PC-9 (cell line): ENCODE results near the gene SEMA4B. TPM values are rescaled to one million over a fixed set of nuclear protein-coding genes. Genes with fewer than 3 reads are reported as not detected.

Experiments used
- BruUV-seq: library from RNA; stranded (reverse); fragments of 400-500 nt; replicated peaks from 2 replicates; lab custom pipeline; 2021; lab: Mats Ljungman, UMichigan
- CTCF ChIA-PET: fragments of 300-600 bp; sonication (Branson Sonifier 250); formaldehyde crosslinking; loops from one replicate; lab custom pipeline; 2022; ENCODE audit warnings: antibody characterized with exemption; lab: Charles Lee
- POLR2A ChIA-PET: fragments of 300-600 bp; sonication (Branson Sonifier 250); formaldehyde crosslinking; loops from one replicate; lab custom pipeline; 2022; ENCODE audit warnings: antibody characterized with exemption; ENCODE audit not compliant: unreplicated experiment; lab: Charles Lee
- DNase-seq, 2 experiments: peaks; one replicate each; pipeline versions ENCODE4 v3.0.0 to v3.0.0-alpha.2; 2015 to 2022; ENCODE audit warnings: mixed read lengths in 1 of 2
- H2AFZ ChIP-seq: fragments of 200-600 bp; sonication (generic); 2 replicates; pipeline ENCODE4 v1.8.1; 2017; ENCODE audit warnings: antibody characterized with exemption
- H3F3A ChIP-seq: fragments of 200-600 bp; sonication (generic); 2 replicates; pipeline ENCODE4 v1.8.1; 2017; ENCODE audit warnings: antibody characterized with exemption, mild to moderate bottlenecking, low read depth; ENCODE audit not compliant: insufficient read depth
- H3K27ac ChIP-seq: fragments of 200-600 bp; sonication (generic); 2 replicates; pipeline ENCODE4 v1.6.1; 2016; ENCODE audit warnings: mixed run types
- H3K27me3 ChIP-seq: fragments of 200-600 bp; sonication (generic); 2 replicates; pipeline ENCODE4 v1.6.1; 2016; ENCODE audit warnings: low read depth, mixed run types; ENCODE audit not compliant: insufficient read depth
- H3K36me3 ChIP-seq: fragments of 200-600 bp; sonication (generic); 2 replicates; pipeline ENCODE4 v1.6.1; 2016; ENCODE audit warnings: low read depth, mixed run types
- H3K4me1 ChIP-seq: fragments of 200-600 bp; sonication (generic); replicated peaks from 2 replicates; pipeline ENCODE4 v1.6.1; 2016; ENCODE audit warnings: mixed run types; ENCODE audit not compliant: insufficient read depth
- H3K4me2 ChIP-seq: fragments of 200-600 bp; sonication (generic); 2 replicates; pipeline ENCODE4 v1.6.1; 2017; ENCODE audit warnings: mixed run types
- H3K4me3 ChIP-seq: fragments of 200-600 bp; sonication (generic); 2 replicates; pipeline ENCODE4 v1.6.1; 2016; ENCODE audit warnings: mixed run types
- H3K79me2 ChIP-seq: fragments of 200-600 bp; sonication (generic); 2 replicates; pipeline ENCODE4 v1.6.1; 2017; ENCODE audit warnings: low read depth, mixed run types
- H3K9me2 ChIP-seq: fragments of 200-600 bp; sonication (generic); 2 replicates; pipeline ENCODE4 v1.8.1; 2017; ENCODE audit warnings: mild to moderate bottlenecking; ENCODE audit not compliant: insufficient read depth
- H3K9me3 ChIP-seq: fragments of 200-600 bp; sonication (generic); 2 replicates; pipeline ENCODE4 v1.8.1; 2016; ENCODE audit warnings: low read depth; ENCODE audit not compliant: insufficient read depth
- H4K20me1 ChIP-seq: fragments of 200-600 bp; sonication (generic); 2 replicates; pipeline ENCODE4 v1.8.1; 2017; ENCODE audit not compliant: insufficient read depth
- CTCF ChIP-seq: fragments of 200-600 bp; sonication (generic); conservative IDR thresholded peaks from 2 replicates; pipeline ENCODE4 v1.6.1; 2017; ENCODE audit warnings: mixed run types, antibody characterized with exemption, mild to moderate bottlenecking, moderate library complexity
- EZH2 ChIP-seq: fragments of 200-600 bp; sonication (generic); IDR thresholded peaks from 2 replicates; pipeline ENCODE4 v1.8.0; 2017; ENCODE audit warnings: antibody characterized with exemption, low read depth
- intact Hi-C: fragments of 100-400 bp; cut with micrococcal nuclease; formaldehyde crosslinking; loops from one replicate; pipeline ENCODE4 v1.10.0; 2022; ENCODE audit not compliant: unreplicated experiment
- total RNA-seq: library from RNA; stranded (reverse); gene quantifications from 2 replicates; pipeline ENCODE4 v1.2.3, GENCODE V29; 2021

The SEMA4B gene
- total RNA-seq, 1 experiment from 2014 or later, result 70.7 TPM

- H3K4me2 ChIP-seq, result peak overlapping the region; percentile 58
- H3K27me3 ChIP-seq, result no peaks in the 10 kb centered on the region
- BruUV-seq, result no TSS peak
- peak in 1 of 2 experiments; percentile 44 for DNase-seq
- CTCF ChIA-PET, result interaction anchor here (0.6 kb wide), 2 partner anchors 55 to 79 kb away, joined by 3 to 7 read pairs; no protein-coding TSS in a partner anchor
- no peak overlapping the region for H2AFZ ChIP-seq
- no peaks in the 10 kb centered on the region for H4K20me1 ChIP-seq
- H3K27ac ChIP-seq, result peak overlapping the region; percentile 89
- no peaks in the 10 kb centered on the region for H3K9me2 ChIP-seq
- H3K4me1 ChIP-seq, result peaks cover 81% of the 10 kb centered on the region
- H3K4me3 ChIP-seq, result no peak overlapping the region
- peaks cover 50% of the 10 kb centered on the region for H3F3A ChIP-seq
- intact Hi-C loops, result no loop called here
- no peaks in the 10 kb centered on the region; the same call in 1 of the 2 replicates for H3K79me2 ChIP-seq
- TF ChIP-seq CTCF, result no peak
- TF ChIP-seq EZH2, result no peak
- no peaks in the 10 kb centered on the region for H3K9me3 ChIP-seq
- no peaks in the 10 kb centered on the region for H3K36me3 ChIP-seq
- POLR2A ChIA-PET, result interaction anchor here (0.6 kb wide), 1 partner anchor 74 kb away, joined by 6 read pairs; the partner anchor contains the start of gene CIB1
Observed at GRCh38 chr15:90159213-90159612, 41.9 kb upstream of the SEMA4B start.

- no peaks in the 10 kb centered on the region for H3K36me3 ChIP-seq
- DNase-seq, result peak; percentile 89 to 96
- peaks cover 80% of the 10 kb centered on the region for H3K4me1 ChIP-seq
- no peaks in the 10 kb centered on the region for H4K20me1 ChIP-seq
- H3K9me3 ChIP-seq, result no peaks in the 10 kb centered on the region
- peaks cover 61% of the 10 kb centered on the region for H3F3A ChIP-seq
- H3K79me2 ChIP-seq, result no peaks in the 10 kb centered on the region; the same call in 1 of the 2 replicates
- TF ChIP-seq EZH2, result no peak
- no peak for TF ChIP-seq CTCF
- peak overlapping the region; percentile 58 for H3K4me2 ChIP-seq
- peak overlapping the region; percentile 4; the same call in 1 of the 2 replicates for H3K4me3 ChIP-seq
- BruUV-seq, result no TSS peak
- H3K27me3 ChIP-seq, result no peaks in the 10 kb centered on the region
- H3K27ac ChIP-seq, result peak overlapping the region; percentile 89
- ChIA-PET POLR2A (interaction anchor here (0.7 to 0.9 kb wide), 2 partner anchors 25 to 40 kb away, joined by 3 to 11 read pairs; partner anchors contain the start of gene SEMA4B), CTCF (interaction anchor here (0.7 to 1.6 kb wide), 2 partner anchors 51 to 61 kb away, joined by 3 to 5 read pairs; no protein-coding TSS in a partner anchor)
- H2AFZ ChIP-seq, result no peak overlapping the region
- H3K9me2 ChIP-seq, result no peaks in the 10 kb centered on the region
- intact Hi-C loops, result loop anchor here (1.0 kb wide), 2 partner anchors 23 to 52 kb away; no protein-coding TSS in a partner anchor
Observed at GRCh38 chr15:90160781-90161727, 40.1 kb upstream of the SEMA4B start.

GRCh38 chr15:90161950-90162361 lies 39.2 kb upstream of the SEMA4B start:
- H3K9me2 ChIP-seq, result no peaks in the 10 kb centered on the region
- TF ChIP-seq EZH2 (no peak), CTCF (no peak)
- no peaks in the 10 kb centered on the region for H4K20me1 ChIP-seq
- peaks cover 70% of the 10 kb centered on the region for H3F3A ChIP-seq
- no peaks in the 10 kb centered on the region; the same call in 1 of the 2 replicates for H3K79me2 ChIP-seq
- ChIA-PET POLR2A (no interaction called here), CTCF (interaction anchor here (0.6 to 1.6 kb wide), 3 partner anchors 50 to 500 kb away, joined by 3 to 7 read pairs (median 5); no protein-coding TSS in a partner anchor)
- no peaks in the 10 kb centered on the region for H3K27me3 ChIP-seq
- H3K27ac ChIP-seq, result peak overlapping the region; percentile 89
- H3K9me3 ChIP-seq, result no peaks in the 10 kb centered on the region
- H3K4me1 ChIP-seq, result peaks cover 89% of the 10 kb centered on the region
- no peak for DNase-seq
- H3K36me3 ChIP-seq, result no peaks in the 10 kb centered on the region
- H3K4me3 ChIP-seq, result no peak overlapping the region
- no peak overlapping the region for H2AFZ ChIP-seq
- no TSS peak for BruUV-seq
- peak overlapping the region; percentile 58 for H3K4me2 ChIP-seq
- intact Hi-C loops, result loop anchor here (1.0 kb wide), 2 partner anchors 22 to 51 kb away; no protein-coding TSS in a partner anchor
